ENCODE results near the gene FAM50B.

Gene FAM50B

GRCh38 chr6:3875486-3875885 is 26.3 kb downstream of the FAM50B start:
- no peak for DNase-seq

GRCh38 chr6:3876101-3876500 is 26.9 kb downstream of the FAM50B start:
- DNase-seq = no peak

- no peak for DNase-seq
Observed at GRCh38 chr6:3876866-3877265, 27.7 kb downstream of the FAM50B start.

- DNase-seq = no peak
Observed at GRCh38 chr6:3878048-3878666, 29.0 kb downstream of the FAM50B start.

DNA sequence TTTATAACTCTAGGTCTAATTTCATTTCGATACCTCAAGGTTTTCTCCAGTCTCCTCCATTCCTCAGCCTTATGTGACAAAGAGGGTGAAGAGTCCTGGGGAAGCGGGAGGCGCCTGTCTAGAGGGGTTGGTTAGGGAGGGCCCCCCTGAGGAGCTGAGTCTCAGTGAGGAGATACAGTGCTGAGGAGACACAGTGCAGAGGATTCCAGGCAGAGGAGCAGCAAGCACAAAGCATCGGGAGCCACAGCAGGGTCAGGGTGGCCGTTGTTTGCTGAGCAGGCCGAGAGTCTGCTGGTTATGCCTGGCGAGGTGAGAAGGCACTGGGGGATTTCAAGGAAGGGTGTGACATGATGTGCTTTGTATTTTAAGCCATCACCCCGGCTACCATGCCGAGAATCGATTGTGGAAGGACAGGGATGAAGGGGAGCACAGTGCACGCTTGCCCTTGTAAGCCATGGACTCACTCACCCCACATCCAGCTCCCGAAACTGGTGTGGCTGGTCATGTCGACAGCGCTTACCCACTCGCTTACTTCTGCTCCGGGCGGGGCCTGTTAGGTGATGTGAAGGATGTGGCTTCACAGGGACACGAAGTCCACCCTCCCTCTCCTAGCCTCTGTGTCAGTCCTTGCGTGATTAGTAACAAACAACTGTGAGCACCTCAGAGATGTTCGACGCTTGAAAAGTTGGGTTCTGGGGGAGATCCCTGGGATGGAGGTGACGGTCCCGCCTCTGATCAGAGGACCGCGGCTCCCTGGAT is 30.2 kb downstream of the FAM50B start:
- DNase-seq = no peak

DNA sequence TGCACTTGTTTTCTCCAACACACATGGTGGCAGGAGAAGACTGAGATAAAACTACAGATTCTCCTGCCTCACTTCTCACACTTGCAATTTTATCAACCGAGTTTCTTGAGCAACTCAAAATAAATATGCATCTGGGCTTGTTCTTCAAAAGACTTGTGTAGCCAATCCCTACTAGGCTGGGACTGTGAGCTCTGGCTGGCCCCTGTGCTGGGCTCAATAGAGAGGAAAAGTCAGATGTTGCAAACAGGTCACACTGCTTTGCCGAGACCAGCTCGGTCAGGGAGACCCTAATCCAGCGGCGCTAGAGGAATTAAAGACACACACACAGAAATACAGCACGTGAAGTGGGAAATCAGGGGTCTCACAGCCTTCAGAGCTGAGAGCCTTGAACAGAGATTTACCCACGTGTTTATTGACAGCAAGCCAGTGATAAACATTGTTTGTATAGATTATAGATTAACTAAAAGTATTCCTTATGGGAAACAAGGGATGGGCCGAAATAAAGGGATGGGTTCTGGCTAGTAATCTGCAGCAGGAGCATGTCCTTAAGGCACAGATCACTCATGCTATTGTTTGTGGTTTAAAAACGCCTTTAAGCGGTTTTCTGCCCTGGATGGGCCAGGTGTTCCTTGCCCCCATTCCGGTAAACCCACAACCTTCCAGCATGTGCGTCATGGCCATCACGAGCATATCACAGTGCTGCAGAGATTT is 32.7 kb downstream of the FAM50B start:
- no peak for DNase-seq

GRCh38 chr6:3882431-3882830 is 33.3 kb downstream of the FAM50B start:
- DNase-seq = no peak

DNA sequence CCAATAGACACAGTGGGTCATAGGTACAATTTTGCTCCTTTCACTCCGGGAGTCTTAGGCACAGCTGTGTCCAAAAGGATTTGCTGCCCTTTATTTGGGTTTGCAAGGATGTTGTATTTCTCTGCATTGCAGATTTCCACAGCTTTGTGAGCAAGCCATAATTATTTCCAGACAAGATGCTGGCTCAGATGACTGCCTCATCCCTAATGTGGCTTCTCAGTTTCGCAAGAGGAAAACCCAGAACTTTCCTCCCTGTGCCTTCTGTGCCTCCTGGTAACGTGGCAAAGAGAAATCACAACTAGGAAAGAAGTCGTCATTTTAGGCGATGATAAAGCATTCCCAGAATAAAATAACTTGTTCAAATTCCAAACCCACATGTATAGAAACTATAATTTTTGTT is 33.7 kb downstream of the FAM50B start:
- DNase-seq = no peak

GRCh38 chr6:3884007-3884745 is 35.0 kb downstream of the FAM50B start:
- DNase-seq = no peak

GRCh38 chr6:3885262-3886036 is 36.3 kb downstream of the FAM50B start:
- no peak for DNase-seq

GRCh38 chr6:3887150-3887700 is 38.1 kb downstream of the FAM50B start:
- DNase-seq = no peak

- no peak for DNase-seq
Observed at GRCh38 chr6:3888153-3888957, 39.2 kb downstream of the FAM50B start.

- DNase-seq = no peak
Observed at GRCh38 chr6:3890047-3890446, 40.9 kb downstream of the FAM50B start.

GRCh38 chr6:3891883-3892282 is 42.7 kb downstream of the FAM50B start:
- no peak for DNase-seq

DNA sequence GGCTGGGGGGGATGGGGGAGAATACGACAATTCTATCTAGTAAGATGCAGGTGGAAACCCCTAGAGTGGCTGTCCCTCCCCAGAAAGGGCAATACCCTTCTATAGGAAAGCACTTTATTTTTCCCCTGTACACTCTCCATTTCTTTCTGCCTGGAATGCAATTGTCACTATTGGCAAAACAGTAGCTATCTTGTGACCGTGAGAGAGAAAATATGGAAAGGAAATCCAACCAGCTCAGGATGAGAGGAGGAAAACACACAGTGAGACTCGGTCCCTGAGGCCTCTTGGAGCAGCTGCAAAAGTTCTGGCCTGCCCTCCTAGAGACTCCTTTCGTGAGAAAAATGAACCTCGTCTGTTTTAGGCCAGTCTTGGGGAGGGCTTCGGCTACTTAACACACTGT is 43.4 kb downstream of the FAM50B start:
- DNase-seq = no peak

DNA sequence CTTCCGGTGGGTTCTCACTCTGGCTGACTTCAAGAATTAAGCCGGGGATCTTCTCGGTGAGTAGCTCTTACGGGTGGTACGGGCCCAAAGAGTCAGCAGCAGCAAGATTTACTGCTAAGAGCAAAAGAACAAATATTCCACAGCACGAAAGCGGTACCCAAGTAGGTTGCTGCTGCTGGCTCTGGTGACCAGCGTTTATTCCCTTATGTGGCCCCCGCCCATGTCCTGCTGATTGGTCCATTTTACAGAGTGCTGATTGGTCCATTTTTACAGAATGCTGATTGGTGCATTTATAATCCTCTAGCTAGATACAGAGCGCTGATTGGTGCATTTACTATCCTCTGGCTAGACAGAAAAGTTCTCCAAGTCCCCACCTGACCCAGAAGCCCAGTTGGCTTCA is 44.3 kb downstream of the FAM50B start:
- DNase-seq = no peak

DNA sequence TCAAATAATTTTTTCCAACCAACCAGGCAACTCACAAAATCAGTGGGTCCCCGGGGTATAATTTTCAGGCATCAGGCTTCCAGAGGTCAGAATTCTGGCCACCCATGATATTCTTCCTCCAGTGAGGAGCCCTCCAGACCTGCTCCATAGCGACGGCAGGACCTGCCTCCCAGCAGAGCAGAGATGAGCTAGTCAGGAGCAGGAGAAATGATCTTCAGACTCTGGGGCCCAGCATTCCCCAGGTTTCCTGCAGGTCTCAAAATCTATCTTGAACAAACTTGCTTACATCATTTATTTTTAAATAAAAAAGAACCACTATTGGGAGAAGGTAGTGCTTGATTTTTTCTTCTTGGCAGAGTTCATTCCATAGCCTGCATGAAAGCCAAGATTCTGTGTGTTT is 44.7 kb downstream of the FAM50B start:
- DNase-seq = no peak

DNA sequence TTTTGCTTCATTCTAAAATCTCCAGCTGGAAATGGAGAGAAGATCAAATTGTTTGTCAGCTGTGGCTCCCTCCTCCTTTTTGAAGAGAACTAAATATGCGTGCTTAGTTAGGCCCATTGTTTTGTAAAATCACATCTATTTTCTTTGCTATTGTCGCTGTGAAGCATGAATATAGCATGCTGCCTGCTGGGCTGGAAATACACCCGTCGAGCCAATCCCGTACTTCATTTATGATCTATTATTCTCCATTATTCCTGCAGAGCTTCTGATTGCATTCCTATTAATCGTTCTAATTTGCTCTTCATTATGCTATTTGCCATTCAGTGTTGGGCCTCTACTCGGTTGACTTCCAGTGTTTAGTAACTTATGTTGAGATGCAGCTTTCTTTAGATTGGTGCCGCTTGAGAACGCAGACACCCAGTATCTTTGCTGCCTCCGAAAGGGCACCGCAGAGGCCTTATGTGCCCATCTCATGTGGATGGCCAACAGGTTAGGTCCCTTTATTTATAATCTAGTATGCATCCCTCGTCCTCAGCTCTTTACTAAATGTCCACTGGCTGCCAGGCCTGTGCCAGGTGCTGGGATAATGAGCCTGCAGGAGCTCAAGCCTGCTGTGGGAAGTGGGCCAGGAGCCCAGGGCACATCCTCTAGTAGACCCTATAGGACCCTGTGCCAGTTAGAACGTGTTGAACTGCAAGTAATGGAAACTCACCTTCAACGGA is 45.6 kb downstream of the FAM50B start:
- DNase-seq = no peak

GRCh38 chr6:3895312-3895653 is 46.1 kb downstream of the FAM50B start:
- no peak for DNase-seq

DNA sequence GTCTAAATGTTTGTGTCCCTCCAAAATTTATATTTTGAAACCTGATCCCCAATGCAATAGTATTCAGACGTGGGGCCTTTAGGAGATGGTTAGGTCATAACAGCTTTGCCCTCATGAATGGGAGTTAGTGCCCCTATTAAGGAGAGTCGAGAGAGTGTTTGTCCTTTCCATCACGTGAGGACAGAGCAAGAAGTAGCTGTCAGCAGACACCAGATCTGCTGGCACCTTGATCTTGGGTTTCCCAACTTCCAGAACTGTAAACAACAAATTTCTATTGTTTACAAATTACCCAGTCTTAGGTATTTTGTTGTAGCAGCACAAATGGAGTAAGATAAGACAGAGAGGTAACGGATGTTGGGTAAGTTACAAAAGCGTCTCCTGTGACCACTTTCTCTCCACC is 46.6 kb downstream of the FAM50B start:
- DNase-seq = no peak

All from activated effector memory CD4-positive, alpha-beta T cell treated with anti-CD3 and anti-CD28 coated beads, Interleukin-2, amount 50 U/mL, for 16 hours (primary cell).